ENCODE data around the gene DPF1.
"Not testable (repeated sequence)": the region's sequence is repeated elsewhere in the genome, so short reads cannot be mapped to it uniquely, and the experiment has no call there.

The DPF1 gene

GRCh38 chr19:38224014-38224862 is at the start of gene DPF1:
TSS of gene DPF1 (minus strand) at chr19:38224222. CDS start at chr19:38224142, 80 bp downstream.
- DNase-seq: peak; percentile 83

- DNase-seq: no peak
Measured at GRCh38 chr19:38273499-38273898, 49.5 kb upstream of the DPF1 start.

- no peak for DNase-seq
Measured at GRCh38 chr19:38270587-38271167, 46.7 kb upstream of the DPF1 start.

GRCh38 chr19:38268539-38268938 is 44.5 kb upstream of the DPF1 start:
- DNase-seq: no peak

- DNase-seq: no peak
Measured at GRCh38 chr19:38267761-38268483, 43.9 kb upstream of the DPF1 start.

GRCh38 chr19:38266981-38267597 is 43.1 kb upstream of the DPF1 start:
- no peak for DNase-seq

GRCh38 chr19:38265921-38266429 is 42.0 kb upstream of the DPF1 start:
- DNase-seq: no peak

- no peak for DNase-seq
Measured at GRCh38 chr19:38265213-38265861, 41.3 kb upstream of the DPF1 start.

GRCh38 chr19:38264486-38265212 is 40.6 kb upstream of the DPF1 start, which contains the start of gene SPINT2:
TSS of gene SPINT2 (plus strand) at chr19:38264573. CDS start at chr19:38264893, 320 bp downstream.
- peak; percentile 91 for DNase-seq

- DNase-seq: peak; percentile 65
Measured at GRCh38 chr19:38263689-38264485, 39.9 kb upstream of the DPF1 start.

- no peak for DNase-seq
Measured at GRCh38 chr19:38262585-38263268, 38.7 kb upstream of the DPF1 start.

- DNase-seq: not testable (repeated sequence)
Measured at GRCh38 chr19:38261942-38262341, 37.9 kb upstream of the DPF1 start.

GRCh38 chr19:38255383-38256014 is 31.5 kb upstream of the DPF1 start:
- DNase-seq: no peak

GRCh38 chr19:38253788-38254187 is 29.8 kb upstream of the DPF1 start:
- DNase-seq: no peak

- DNase-seq: no peak
Measured at GRCh38 chr19:38252941-38253691, 29.1 kb upstream of the DPF1 start.

- DNase-seq: no peak
Measured at GRCh38 chr19:38252385-38252784, 28.4 kb upstream of the DPF1 start.

GRCh38 chr19:38251564-38252051 is 27.6 kb upstream of the DPF1 start:
- DNase-seq: no peak

GRCh38 chr19:38250821-38251563 is 27.0 kb upstream of the DPF1 start:
- DNase-seq: no peak
